ENCODE results near the gene GRIN2C.
A peak's percentile ranks its signal among the peaks of the same experiment; 100 is the strongest.

GRIN2C gene

GRCh38 chr17:74818291-74818938, 41.3 kb downstream of the GRIN2C start:
- peak; percentile 19 for DNase-seq

GRCh38 chr17:74816905-74817620, 42.6 kb downstream of the GRIN2C start:
- no peak for DNase-seq

GRCh38 chr17:74815550-74816370, 43.9 kb downstream of the GRIN2C start:
- no peak for DNase-seq

- no peak for DNase-seq
Measured at GRCh38 chr17:74815067-74815466, 44.6 kb downstream of the GRIN2C start.

GRCh38 chr17:74814453-74814852, 45.2 kb downstream of the GRIN2C start:
- DNase-seq = no peak

GRCh38 chr17:74812109-74813009, 47.3 kb downstream of the GRIN2C start:
- DNase-seq = no peak

- DNase-seq = no peak
Measured at GRCh38 chr17:74810699-74811485, 48.8 kb downstream of the GRIN2C start.

- no peak for DNase-seq
Measured at GRCh38 chr17:74808714-74809430, 50.8 kb downstream of the GRIN2C start.

GRCh38 chr17:74807925-74808324, 51.8 kb downstream of the GRIN2C start:
- no peak for DNase-seq

GRCh38 chr17:74807441-74807840, 52.2 kb downstream of the GRIN2C start:
- DNase-seq = no peak

- no peak for DNase-seq
Measured at GRCh38 chr17:74806334-74806733, 53.4 kb downstream of the GRIN2C start.

- DNase-seq = no peak
Measured at GRCh38 chr17:74805591-74805991, 54.1 kb downstream of the GRIN2C start.

- no peak for DNase-seq
Measured at GRCh38 chr17:74804683-74805082, 55.0 kb downstream of the GRIN2C start.

GRCh38 chr17:74803971-74804370, 55.7 kb downstream of the GRIN2C start:
- DNase-seq = no peak

- DNase-seq = no peak
Measured at GRCh38 chr17:74803388-74803930, 56.2 kb downstream of the GRIN2C start.

GRCh38 chr17:74801896-74802295, 57.8 kb downstream of the GRIN2C start:
- DNase-seq = no peak

- DNase-seq = no peak
Measured at GRCh38 chr17:74800531-74800930, 59.2 kb downstream of the GRIN2C start.

- DNase-seq = no peak
Measured at GRCh38 chr17:74799097-74799496, 60.6 kb downstream of the GRIN2C start.

GRCh38 chr17:74798239-74798707, 61.4 kb downstream of the GRIN2C start:
- DNase-seq = no peak

- no peak for DNase-seq
Measured at GRCh38 chr17:74797824-74798223, 61.9 kb downstream of the GRIN2C start.

- no peak for DNase-seq
Measured at GRCh38 chr17:74796866-74797265, 62.8 kb downstream of the GRIN2C start.
